HG03045 (cell line): Measurements from ENCODE around the gene MYLK4.
"Not testable (repeated sequence)": the region's sequence is repeated elsewhere in the genome, so short reads cannot be mapped to it uniquely, and the experiment has no call there.

ENCODE experiments used
- ATAC-seq: cut with Tn5 transposase; IDR thresholded peaks from one replicate; pipeline ENCODE4 v1.9.1; 2021; ENCODE audit warnings: mild to moderate bottlenecking, moderate library complexity; ENCODE audit not compliant: unreplicated experiment

MYLK4 gene

DNA sequence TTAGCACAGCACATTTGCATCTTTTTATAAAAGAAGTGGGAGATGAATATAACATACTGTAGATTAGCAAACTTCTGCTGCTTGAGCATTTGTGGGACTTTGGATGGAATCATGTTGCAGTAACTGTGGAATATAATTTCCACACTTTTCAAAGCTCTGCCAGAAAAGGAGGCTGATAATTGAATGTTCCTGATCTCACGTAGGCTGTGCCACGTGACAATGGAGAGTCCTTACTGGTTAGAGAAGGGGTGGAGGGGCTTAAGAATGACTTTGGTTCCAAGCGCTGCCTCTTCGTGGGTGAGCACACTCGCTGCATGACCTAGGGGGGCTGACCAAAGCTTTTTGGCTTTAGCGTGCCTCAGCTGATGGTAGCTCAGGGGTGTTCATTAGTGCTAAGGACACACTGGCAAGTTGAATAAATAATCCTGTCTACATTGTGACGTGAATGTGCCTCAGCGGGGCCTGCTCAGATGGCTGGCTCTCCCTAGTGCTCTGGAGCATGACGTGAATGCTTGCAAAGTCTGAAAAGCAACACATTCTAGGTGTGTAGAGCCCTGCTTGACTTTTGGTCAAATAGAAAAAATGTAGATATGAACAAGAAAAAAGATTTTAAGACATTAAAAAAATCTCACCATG lies 29.5 kb upstream of the MYLK4 start:
- ATAC-seq, result no peak

DNA sequence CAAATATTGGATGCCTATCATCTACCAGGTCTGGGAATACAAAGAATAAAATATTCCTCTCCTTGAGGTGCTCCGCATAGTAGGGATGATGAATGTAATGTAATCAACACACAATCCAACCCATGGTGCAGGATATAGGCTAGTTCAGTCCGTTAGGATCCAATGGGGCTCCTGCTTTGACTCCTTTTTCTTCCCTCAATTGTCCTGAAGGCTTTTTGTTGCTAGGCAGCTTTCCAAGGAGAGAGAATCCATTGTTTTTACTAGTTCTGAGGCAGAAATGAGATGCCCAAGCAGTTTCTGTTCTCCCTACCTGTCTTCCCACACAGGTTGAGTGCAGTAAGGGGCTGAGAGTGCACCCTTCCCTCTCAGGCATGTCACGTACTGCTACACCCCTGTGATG lies 26.5 kb upstream of the MYLK4 start:
- no peak for ATAC-seq

DNA sequence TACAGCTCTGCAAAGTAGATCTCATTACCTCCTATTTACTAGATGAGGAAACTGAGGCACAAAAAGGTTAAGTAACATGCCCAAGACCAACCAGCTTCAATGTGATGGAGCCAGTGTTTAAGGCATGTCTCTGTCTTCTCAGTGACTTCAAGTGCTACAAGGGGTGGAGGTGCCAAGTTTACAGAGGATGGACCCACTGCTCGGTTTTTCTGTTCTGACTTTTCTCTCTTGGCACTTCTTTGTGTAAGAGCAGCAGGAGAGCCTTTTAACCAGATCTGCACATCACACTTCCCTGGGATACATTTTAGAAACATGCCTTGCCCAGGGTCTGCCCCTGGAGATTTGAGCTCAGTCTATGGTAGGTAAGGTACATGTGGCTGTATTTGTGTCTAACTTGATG lies 24.3 kb upstream of the MYLK4 start:
- no peak for ATAC-seq

- ATAC-seq, result no peak
Observed at GRCh38 chr6:2773449-2773848, 22.7 kb upstream of the MYLK4 start.

- ATAC-seq, result no peak
Observed at GRCh38 chr6:2772840-2773239, 22.1 kb upstream of the MYLK4 start.

GRCh38 chr6:2771079-2771478 lies 20.4 kb upstream of the MYLK4 start:
- no peak for ATAC-seq

DNA sequence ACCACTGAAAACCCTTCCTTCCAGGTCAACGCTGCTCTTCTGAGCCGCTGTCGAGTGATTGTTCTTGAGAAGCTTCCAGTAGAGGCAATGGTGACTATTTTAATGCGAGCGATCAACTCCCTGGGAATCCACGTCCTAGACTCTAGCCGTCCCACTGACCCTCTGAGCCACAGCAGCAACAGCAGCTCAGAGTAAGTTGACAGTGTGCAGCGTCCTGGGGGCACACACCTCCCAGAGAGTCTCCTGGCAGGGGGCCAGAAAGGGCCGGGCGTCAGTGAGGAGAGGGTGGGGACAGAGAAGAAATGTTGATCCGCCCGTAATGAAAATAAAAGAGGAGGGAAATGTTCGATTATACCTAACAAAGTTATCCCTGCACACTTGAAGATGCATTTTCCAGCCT lies 19.4 kb upstream of the MYLK4 start:
- ATAC-seq, result no peak

- no peak for ATAC-seq
Observed at GRCh38 chr6:2768696-2769095, 18.0 kb upstream of the MYLK4 start.

GRCh38 chr6:2767657-2768524 lies 17.2 kb upstream of the MYLK4 start:
- ATAC-seq, result no peak

DNA sequence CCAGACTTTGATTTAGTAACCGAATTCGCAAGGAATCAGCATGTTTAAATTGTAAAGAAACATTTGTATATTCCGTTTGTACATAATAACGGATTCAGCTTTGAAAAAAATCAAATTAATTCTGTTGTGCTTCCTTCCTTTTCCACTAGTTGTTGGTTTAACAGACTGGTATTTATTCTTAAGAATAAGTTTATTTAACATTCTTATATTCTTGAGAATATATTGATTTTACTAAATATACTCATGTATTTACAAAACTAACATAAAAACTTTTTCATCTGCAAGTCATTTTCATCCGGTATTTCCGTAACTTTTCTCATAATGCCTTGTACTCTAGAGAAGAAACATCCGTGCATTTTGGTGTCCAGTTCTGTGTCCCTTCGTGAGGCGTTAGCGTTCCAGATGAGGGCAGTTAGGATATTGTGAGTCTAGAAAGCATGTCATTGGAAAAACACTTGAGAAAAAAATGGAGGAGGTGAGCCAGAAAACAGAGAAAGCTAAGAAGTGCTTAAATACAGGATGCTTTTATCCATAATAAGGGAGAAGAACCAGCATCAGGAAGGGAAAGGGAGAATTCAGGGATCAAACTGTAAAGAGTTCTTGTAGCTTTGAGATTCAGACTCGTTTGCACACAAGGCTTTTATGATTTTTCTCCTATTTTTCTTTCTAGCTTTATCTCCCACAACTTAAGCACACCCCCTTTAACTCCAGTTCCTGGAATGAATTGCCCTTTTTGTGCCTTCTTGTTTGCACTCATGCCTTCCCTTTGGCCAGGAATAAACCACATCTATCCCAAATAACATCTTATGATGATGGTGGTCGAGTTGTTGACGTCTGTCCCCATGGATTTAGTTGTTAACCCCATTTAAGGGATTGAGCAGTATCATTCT lies 16.3 kb upstream of the MYLK4 start:
- ATAC-seq, result no peak

DNA sequence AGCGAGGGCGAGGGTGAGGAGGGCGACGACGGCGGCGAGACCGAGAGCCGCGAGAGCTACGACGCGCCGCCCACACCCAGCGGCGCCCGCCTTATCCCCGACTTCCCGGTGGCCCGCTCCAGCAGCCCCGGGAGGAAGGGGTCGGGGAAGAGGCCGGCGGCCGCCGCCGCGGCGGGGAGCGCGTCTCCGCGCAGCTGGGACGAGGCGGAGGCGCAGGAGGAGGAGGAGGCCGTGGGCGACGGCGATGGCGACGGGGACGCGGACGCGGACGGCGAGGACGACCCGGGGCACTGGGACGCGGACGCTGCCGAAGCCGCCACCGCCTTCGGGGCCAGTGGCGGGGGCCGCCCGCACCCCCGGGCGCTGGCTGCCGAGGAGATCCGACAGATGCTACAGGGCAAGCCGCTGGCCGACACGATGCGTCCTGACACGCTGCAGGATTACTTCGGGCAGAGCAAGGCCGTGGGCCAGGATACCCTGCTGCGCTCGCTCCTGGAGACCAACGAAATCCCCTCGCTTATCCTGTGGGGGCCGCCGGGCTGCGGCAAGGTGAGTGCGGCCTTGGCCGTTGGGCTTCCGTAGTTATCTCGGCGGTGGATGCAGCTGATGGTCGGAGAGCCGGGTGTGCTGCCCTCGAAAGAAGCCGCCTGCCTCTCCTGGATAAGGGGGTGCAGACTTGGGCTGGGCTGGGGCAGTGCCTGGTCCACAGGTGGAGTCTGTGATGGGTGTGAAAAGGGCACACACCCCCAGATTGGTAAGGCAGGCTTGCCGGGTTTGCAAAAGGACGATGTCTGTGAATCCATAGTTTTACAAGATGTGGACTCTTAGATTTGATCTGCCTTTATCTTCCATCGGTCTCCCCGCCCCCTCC lies 15.4 kb upstream of the MYLK4 start:
- peak; percentile 28 for ATAC-seq

GRCh38 chr6:2765166-2765895 lies 14.6 kb upstream of the MYLK4 start, which contains the start of gene WRNIP1:
Gene WRNIP1, plus strand, starts transcription at chr6:2765393. Its CDS starts 230 bp downstream, at chr6:2765623.
- ATAC-seq, result peak; percentile 87

GRCh38 chr6:2764610-2765165 lies 14.0 kb upstream of the MYLK4 start:
- ATAC-seq, result peak; percentile 66

- ATAC-seq, result no peak
Observed at GRCh38 chr6:2763876-2764540, 13.3 kb upstream of the MYLK4 start.

DNA sequence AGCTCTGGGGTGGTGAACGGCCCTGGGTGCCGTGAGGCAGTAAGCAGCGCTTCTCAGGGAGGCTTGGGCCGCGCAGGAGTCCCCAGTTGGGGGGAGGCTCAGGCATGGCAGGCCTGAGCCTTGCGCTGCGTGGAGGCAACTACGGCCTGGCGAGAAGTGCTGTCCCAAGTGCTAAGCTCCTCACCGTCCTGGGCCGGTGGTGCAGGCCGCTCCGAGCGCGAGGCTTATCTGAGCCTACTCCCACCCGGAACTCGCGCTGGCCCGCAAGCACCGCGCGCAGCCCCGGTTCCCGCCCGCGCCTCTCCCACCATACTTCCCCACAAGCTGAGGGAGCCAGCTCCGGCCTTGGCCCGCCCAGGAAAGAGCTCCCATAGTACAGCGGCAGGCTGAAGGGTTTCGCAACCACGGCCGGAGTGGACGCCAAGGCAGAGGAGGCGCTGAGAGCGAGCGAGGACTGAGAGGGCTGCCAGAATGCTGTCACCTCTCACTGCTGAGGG lies 12.7 kb upstream of the MYLK4 start:
- no peak for ATAC-seq

DNA sequence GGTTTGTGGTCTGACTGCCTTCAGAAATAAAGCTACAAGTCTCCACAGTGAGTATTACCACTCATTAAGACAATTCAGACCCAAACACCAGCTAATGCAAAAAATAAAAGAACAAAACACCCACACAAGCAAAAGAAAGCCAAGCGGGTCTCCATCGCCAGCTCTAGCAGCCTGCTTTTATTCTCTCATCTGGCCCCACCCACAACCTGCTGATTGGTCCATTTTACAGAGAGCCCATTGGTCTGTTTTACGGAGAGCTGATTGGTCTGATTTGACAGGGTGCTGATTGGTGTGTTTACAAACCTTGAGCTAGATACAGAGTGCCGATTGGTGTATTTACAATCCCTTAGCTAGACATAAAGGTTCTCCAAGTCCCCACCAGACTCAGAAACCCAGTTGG lies 12.1 kb upstream of the MYLK4 start:
- not testable (repeated sequence) for ATAC-seq

DNA sequence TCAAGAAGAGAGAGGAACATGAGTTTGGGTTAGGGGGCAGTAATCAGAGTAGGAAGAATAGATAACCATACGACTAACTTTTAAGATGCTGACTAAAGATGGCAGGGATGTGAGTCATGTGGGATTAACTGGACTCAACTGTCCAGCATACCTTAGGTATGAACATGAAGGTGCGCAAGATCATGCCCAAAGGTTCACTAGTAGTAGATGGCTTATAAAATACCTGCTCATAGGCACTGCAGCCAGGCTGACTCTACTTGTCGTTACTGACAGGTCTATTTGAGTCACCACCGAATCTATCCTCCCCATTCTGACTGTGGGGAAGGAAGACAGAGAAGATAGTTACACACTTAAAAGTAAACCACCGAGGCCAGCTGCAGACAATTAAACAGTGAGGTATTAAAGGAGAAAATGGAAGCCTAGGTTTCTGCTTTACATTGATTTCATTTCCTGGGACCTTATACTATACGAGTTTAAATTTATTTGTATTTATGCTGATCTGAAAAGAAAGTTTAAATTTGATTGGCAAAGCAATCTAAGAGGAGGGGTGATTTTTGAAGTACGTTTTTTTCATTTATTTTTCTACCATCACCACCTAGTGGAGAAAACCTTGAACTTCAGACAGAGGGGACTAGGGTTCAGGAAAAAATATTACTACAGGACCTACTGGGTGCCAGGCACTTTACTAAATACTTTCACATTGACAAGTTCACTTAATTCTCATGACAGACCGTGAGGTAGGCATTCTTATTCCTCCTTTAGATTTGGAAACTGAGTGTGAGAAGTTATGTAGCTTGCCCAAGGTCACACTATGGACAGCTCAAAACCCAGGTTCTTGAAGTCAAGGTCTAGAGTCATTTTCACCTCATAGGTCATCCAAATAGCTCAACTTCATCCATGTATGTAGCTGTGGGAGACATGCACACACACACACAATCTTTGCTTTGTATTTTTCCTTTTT lies 10.4 kb upstream of the MYLK4 start:
- ATAC-seq, result no peak

GRCh38 chr6:2758980-2759379 lies 8.3 kb upstream of the MYLK4 start:
- no peak for ATAC-seq
